Osteocyte (in vitro differentiated cells): ENCODE data around the gene RSPH9. TPM values are rescaled to one million over a fixed set of nuclear protein-coding genes. Genes with fewer than 3 reads are reported as not detected.

Source experiments
- DNase-seq: peaks from one replicate; pipeline ENCODE4 v3.0.0; 2021; ENCODE audit warnings: mixed read lengths; ENCODE audit not compliant: unreplicated experiment; ENCODE audit errors: extremely low spot score
- H3K27ac Mint-ChIP-seq: one replicate; pipeline ENCODE4 v1.8.0; 2021; ENCODE audit warnings: mild to moderate bottlenecking, mixed read lengths; ENCODE audit not compliant: unreplicated experiment
- H3K27me3 Mint-ChIP-seq: one replicate; pipeline ENCODE4 v1.8.0; 2021; ENCODE audit warnings: mixed read lengths; ENCODE audit not compliant: unreplicated experiment
- H3K36me3 Mint-ChIP-seq: one replicate; pipeline ENCODE4 v1.8.0; 2021; ENCODE audit warnings: mixed read lengths; ENCODE audit not compliant: unreplicated experiment
- H3K4me1 Mint-ChIP-seq: one replicate; pipeline ENCODE4 v1.8.0; 2021; ENCODE audit warnings: mixed read lengths; ENCODE audit not compliant: unreplicated experiment
- H3K4me3 Mint-ChIP-seq: one replicate; pipeline ENCODE4 v1.8.0; 2021; ENCODE audit warnings: mild to moderate bottlenecking, moderate library complexity, mixed read lengths; ENCODE audit not compliant: unreplicated experiment
- H3K9me3 Mint-ChIP-seq: one replicate; pipeline ENCODE4 v1.8.0; 2021; ENCODE audit warnings: mixed read lengths; ENCODE audit not compliant: unreplicated experiment
- CTCF ChIP-seq: fragments of 200-600 bp; sonication (generic); IDR thresholded peaks from 2 replicates; pipeline ENCODE4 v1.5.0; 2021; ENCODE audit warnings: antibody characterized with exemption, mild to moderate bottlenecking, moderate library complexity
- total RNA-seq: library from RNA; stranded (reverse); gene quantifications from 2 replicates; pipeline ENCODE4 v1.2.1, GENCODE V29; 2021

Gene RSPH9
- total RNA-seq, 1 donor from 2014 or later: 0.16 TPM

- peaks cover 7% of the 10 kb centered on the region for H3K36me3 Mint-ChIP-seq
- no peaks in the 10 kb centered on the region for H3K9me3 Mint-ChIP-seq
- DNase-seq: no peak
- H3K4me3 Mint-ChIP-seq: peak overlapping the region; percentile 98
- TF ChIP-seq CTCF: no peak
- H3K4me1 Mint-ChIP-seq: peaks cover 31% of the 10 kb centered on the region
- no peak overlapping the region for H3K27ac Mint-ChIP-seq
- no peaks in the 10 kb centered on the region for H3K27me3 Mint-ChIP-seq
Measured at GRCh38 chr6:43634702-43635303, 10.0 kb upstream of the RSPH9 start.

GRCh38 chr6:43635387-43636307 is 9.2 kb upstream of the RSPH9 start, which contains the start of gene MAD2L1BP:
Gene MAD2L1BP (plus strand): TSS chr6:43635840. CDS start chr6:43635876, 36 bp downstream.
- no peaks in the 10 kb centered on the region for H3K9me3 Mint-ChIP-seq
- no peaks in the 10 kb centered on the region for H3K27me3 Mint-ChIP-seq
- H3K36me3 Mint-ChIP-seq: peaks cover 15% of the 10 kb centered on the region
- H3K27ac Mint-ChIP-seq: peak within 1 kb of the TSS; percentile 95
- peak within 1 kb of the TSS; percentile 98 for H3K4me3 Mint-ChIP-seq
- TF ChIP-seq CTCF: no peak
- DNase-seq: peak; percentile 88
- peaks cover 24% of the 10 kb centered on the region for H3K4me1 Mint-ChIP-seq

- Mint-ChIP-seq H3K27ac (peak overlapping the region; percentile 95), H3K27me3 (no peaks in the 10 kb centered on the region), H3K9me3 (no peaks in the 10 kb centered on the region), H3K4me1 (peaks cover 21% of the 10 kb centered on the region), H3K36me3 (peaks cover 17% of the 10 kb centered on the region), H3K4me3 (peak overlapping the region; percentile 98)
- no peak for TF ChIP-seq CTCF
- no peak for DNase-seq
Measured at GRCh38 chr6:43636308-43636659, 8.6 kb upstream of the RSPH9 start.

- no peak for TF ChIP-seq CTCF
- no peak for DNase-seq
- no peak overlapping the region for H3K4me3 Mint-ChIP-seq
- peaks cover 22% of the 10 kb centered on the region for H3K36me3 Mint-ChIP-seq
- H3K27me3 Mint-ChIP-seq: no peaks in the 10 kb centered on the region
- no peak overlapping the region for H3K27ac Mint-ChIP-seq
- no peaks in the 10 kb centered on the region for H3K9me3 Mint-ChIP-seq
- H3K4me1 Mint-ChIP-seq: peaks cover 28% of the 10 kb centered on the region
Measured at GRCh38 chr6:43639984-43640800, 4.6 kb upstream of the RSPH9 start.
